SK-N-SH (cell line): ENCODE results near the gene UBXN6. TPM values are rescaled to one million over a fixed set of nuclear protein-coding genes. Genes with fewer than 3 reads are reported as not detected.

Source experiments
- CTCF ChIA-PET: fragments of 300-600, 350-600 bp; formaldehyde crosslinking; extraction: SDS; loops from one replicate; lab custom pipeline; 2021; lab: Yijun Ruan, JAX
- POLR2A ChIA-PET: fragments of 350-600 bp; sonication (Branson Sonifier 250); formaldehyde crosslinking; extraction: SDS; loops from one replicate; lab custom pipeline; 2020; ENCODE audit warnings: antibody characterized with exemption, inconsistent platforms; lab: Yijun Ruan, JAX
- DNase-seq: peaks from one replicate; pipeline ENCODE4 v3.0.0; 2012
- H2AFZ ChIP-seq: fragments of 200-600 bp; sonication (generic); 2 replicates; pipeline ENCODE4 v1.8.1; 2016; ENCODE audit warnings: antibody characterized with exemption, mild to moderate bottlenecking, low read depth
- H3F3A ChIP-seq: fragments of 200-600 bp; sonication (generic); replicated peaks from 2 replicates; pipeline ENCODE3; 2016; ENCODE audit warnings: antibody characterized with exemption, mild to moderate bottlenecking; ENCODE audit not compliant: insufficient read depth
- H3K27ac ChIP-seq, 2 experiments: fragments of 200-500 bp in 1 of 2; fragments of 200-600 bp in 1 of 2; sonication (Bioruptor generic) in 1 of 2; sonication (generic), shearing (Covaris generic) in 1 of 2; 2 replicates each; pipeline versions ENCODE4 v1.5.1 to v1.6.1; 2014 to 2016; ENCODE audit warnings: low read depth in 2 of 2, inconsistent platforms in 1 of 2, low read length in 1 of 2, mild to moderate bottlenecking in 1 of 2, mixed read lengths in 1 of 2
- H3K27me3 ChIP-seq: fragments of 200-600 bp; sonication (generic), shearing (Covaris generic); 2 replicates; pipeline ENCODE4 v1.6.1; 2016; ENCODE audit warnings: mixed run types; ENCODE audit not compliant: insufficient read depth
- H3K36me3 ChIP-seq, 2 experiments: fragments of 200-500 bp in 1 of 2; fragments of 200-600 bp in 1 of 2; sonication (Bioruptor generic) in 1 of 2; sonication (generic) in 1 of 2; replicated peaks in 1 of 2; 2 replicates each; pipeline versions ENCODE3 to v1.5.1; 2014 to 2016; ENCODE audit warnings: low read length in 1 of 2, mild to moderate bottlenecking in 1 of 2; ENCODE audit not compliant: insufficient read depth in 2 of 2, control insufficient read depth in 1 of 2
- H3K4me1 ChIP-seq, 2 experiments: fragments of 200-500 bp in 1 of 2; fragments of 200-600 bp in 1 of 2; sonication (Bioruptor generic) in 1 of 2; sonication (generic), shearing (Covaris generic) in 1 of 2; 2 replicates each; pipeline versions ENCODE4 v1.5.1 to v1.6.1; 2014 to 2016; ENCODE audit warnings: low read depth in 1 of 2, low read length in 1 of 2, mixed run types in 1 of 2; ENCODE audit not compliant: insufficient read depth in 2 of 2, control insufficient read depth in 1 of 2
- H3K4me2 ChIP-seq: fragments of 200-600 bp; sonication (generic), shearing (Covaris generic); 2 replicates; pipeline ENCODE4 v1.6.1; 2017; ENCODE audit warnings: mixed run types
- H3K4me3 ChIP-seq, 2 experiments: fragments of 200-500 bp in 1 of 2; fragments of 200-600 bp in 1 of 2; sonication (Bioruptor generic) in 1 of 2; sonication (generic), shearing (Covaris generic) in 1 of 2; 2 replicates each; pipeline versions ENCODE4 v1.5.1 to v1.8.1; 2014 to 2016; ENCODE audit warnings: low read depth in 2 of 2, inconsistent platforms in 1 of 2, low read length in 1 of 2, mild to moderate bottlenecking in 1 of 2, mixed read lengths in 1 of 2, moderate library complexity in 1 of 2
- H3K79me2 ChIP-seq: fragments of 200-600 bp; sonication (generic); 2 replicates; pipeline ENCODE4 v1.8.1; 2017; ENCODE audit warnings: mild to moderate bottlenecking; ENCODE audit not compliant: insufficient read depth
- H3K9ac ChIP-seq: fragments of 200-600 bp; sonication (generic); 2 replicates; pipeline ENCODE4 v1.6.1; 2017; ENCODE audit warnings: mixed run types
- H3K9me2 ChIP-seq: fragments of 200-600 bp; sonication (generic); 2 replicates; pipeline ENCODE4 v1.6.1; 2017; ENCODE audit warnings: mixed run types
- H3K9me3 ChIP-seq: fragments of 200-600 bp; sonication (generic); 2 replicates; pipeline ENCODE4 v1.6.1; 2017; ENCODE audit warnings: mixed run types, mild to moderate bottlenecking, moderate library complexity
- H4K20me1 ChIP-seq: fragments of 200-600 bp; sonication (generic); 2 replicates; pipeline ENCODE4 v1.6.1; 2017; ENCODE audit warnings: mild to moderate bottlenecking, mixed run types; ENCODE audit not compliant: insufficient read depth
- ELF1 ChIP-seq: IDR thresholded peaks from 2 replicates; pipeline ENCODE4 v1.4.0; 2012
- EP300 ChIP-seq, 2 experiments: IDR thresholded peaks; 2 replicates each; pipeline versions ENCODE4 v1.4.0 to v1.6.1; 2012; ENCODE audit warnings: borderline replicate concordance in 1 of 2, low read depth in 1 of 2, low read length in 1 of 2
- FOSL2 ChIP-seq: IDR thresholded peaks from 2 replicates; pipeline ENCODE4 v1.4.0; 2012; ENCODE audit warnings: low read depth, mild to moderate bottlenecking, moderate library complexity, borderline replicate concordance
- GATA2 ChIP-seq: sonication (generic); formaldehyde crosslinking; IDR thresholded peaks from 2 replicates; pipeline ENCODE4 v1.5.0; 2020; ENCODE audit warnings: mild to moderate bottlenecking, missing genetic modification reagents
- JUND ChIP-seq: IDR thresholded peaks from 2 replicates; pipeline ENCODE4 v1.4.0; 2012
- NFIC ChIP-seq: IDR thresholded peaks from 2 replicates; pipeline ENCODE4 v1.4.0; 2012; ENCODE audit warnings: borderline replicate concordance
- RCOR1 ChIP-seq: fragments of 150-350 bp; IDR thresholded peaks from 2 replicates; pipeline ENCODE4 v1.6.1; 2017; ENCODE audit warnings: antibody characterized with exemption, low read length
- SIN3A ChIP-seq: IDR thresholded peaks from 2 replicates; pipeline ENCODE4 v1.6.1; 2012; ENCODE audit warnings: low read depth, mild to moderate bottlenecking, low read length, moderate library complexity, borderline replicate concordance
- TAF1 ChIP-seq: IDR thresholded peaks from 2 replicates; pipeline ENCODE4 v1.6.1; 2012; ENCODE audit warnings: low read depth, mild to moderate bottlenecking, low read length, moderate library complexity, borderline replicate concordance
- TCF12 ChIP-seq: IDR thresholded peaks from 2 replicates; pipeline ENCODE4 v1.4.0; 2012
- TEAD4 ChIP-seq: IDR thresholded peaks from 2 replicates; pipeline ENCODE4 v1.4.0; 2012; ENCODE audit warnings: mild to moderate bottlenecking, borderline replicate concordance; ENCODE audit not compliant: insufficient read depth
- WGBS: methylation state at CpG from one replicate; pipeline ENCODE4 v1.1.6; 2017; ENCODE audit warnings: low lambda C conversion rate; 5-methylcytosine and 5-hydroxymethylcytosine counted together
- polyA plus RNA-seq, 3 experiments: library from polyadenylated mRNA; depleted of rRNA; stranded (reverse); fragments of >200 nt; gene quantifications; 2 replicates each; pipeline ENCODE4 v1.2.3, GENCODE V29; 2012
- TF ChIP-seq, protein P1 (sequence below): IDR thresholded peaks from 2 replicates; pipeline ENCODE4 v1.4.0; 2012; ENCODE audit warnings: low read depth, borderline replicate concordance
- TF ChIP-seq, protein P2 (sequence below): IDR thresholded peaks from 2 replicates; pipeline ENCODE4 v1.4.0; 2012; ENCODE audit warnings: low read depth, borderline replicate concordance
- TF ChIP-seq, protein P3 (sequence below): IDR thresholded peaks from 2 replicates; pipeline ENCODE4 v1.6.1; 2012; ENCODE audit warnings: mild to moderate bottlenecking, low read depth, low read length, moderate library complexity

UBXN6 gene
- polyA plus RNA-seq, 1 of the 3 experiments (the other 2 are of a cell fraction), result 110 TPM

DNA sequence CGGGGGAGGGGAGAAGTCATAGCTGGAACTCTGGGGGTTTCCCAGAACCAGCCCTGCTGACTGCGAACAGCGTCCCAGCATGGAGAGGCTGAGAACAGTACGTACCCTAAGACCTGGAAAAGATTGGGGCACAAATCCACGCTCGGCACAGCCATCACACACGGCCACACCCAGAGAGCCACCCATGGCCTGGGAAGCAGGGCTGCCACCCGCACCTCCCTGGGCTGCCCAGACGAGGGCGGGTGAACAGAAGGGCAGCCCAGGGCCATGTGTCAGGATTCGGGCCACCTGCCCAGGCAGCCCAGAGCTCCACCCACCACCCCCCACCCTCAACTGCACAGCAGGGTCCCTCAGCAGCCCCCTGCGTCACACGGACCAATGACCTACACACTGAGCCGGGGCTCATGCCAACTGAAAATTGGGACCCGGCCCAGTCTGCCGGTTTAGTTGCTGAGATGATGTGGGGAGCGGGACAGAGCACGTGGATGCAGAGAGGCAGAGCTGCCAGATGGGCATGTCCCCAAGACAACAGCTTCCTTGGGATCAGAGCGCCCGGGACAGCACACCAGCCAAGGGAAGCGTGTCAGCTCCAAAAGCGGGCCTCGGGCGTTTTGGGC lies 8.5 kb downstream of the UBXN6 start:
- Histone ChIP-seq H3K4me1 (no peaks in the 10 kb centered on the region), H3K79me2 (peaks cover 2% of the 10 kb centered on the region), H3K4me2 (no peak overlapping the region), H3K36me3 (peaks cover 7 to 78% of the 10 kb centered on the region in 2 experiments), H3K27ac (no peak overlapping the region), H3K9me2 (no peaks in the 10 kb centered on the region), H3K9ac (no peak overlapping the region), H3K4me3 (no peak overlapping the region), H3F3A (peaks cover 6% of the 10 kb centered on the region), H3K27me3 (no peaks in the 10 kb centered on the region), H3K9me3 (no peaks in the 10 kb centered on the region), H4K20me1 (peaks cover 1% of the 10 kb centered on the region; the same call in 1 of the 2 replicates), H2AFZ (no peak overlapping the region)
- POLR2A ChIA-PET, result interaction anchor here (0.9 kb wide), 1 partner anchor 106 kb away, joined by 3 read pairs; no protein-coding TSS in a partner anchor
- 95% methylated on average over 19 of the region's 24 CpGs for WGBS
- CTCF ChIA-PET, result interaction anchor here (0.8 kb wide), 1 partner anchor 202 kb away, joined by 3 read pairs; the partner anchor contains the start of gene YJU2
- TF ChIP-seq, protein P1, sequence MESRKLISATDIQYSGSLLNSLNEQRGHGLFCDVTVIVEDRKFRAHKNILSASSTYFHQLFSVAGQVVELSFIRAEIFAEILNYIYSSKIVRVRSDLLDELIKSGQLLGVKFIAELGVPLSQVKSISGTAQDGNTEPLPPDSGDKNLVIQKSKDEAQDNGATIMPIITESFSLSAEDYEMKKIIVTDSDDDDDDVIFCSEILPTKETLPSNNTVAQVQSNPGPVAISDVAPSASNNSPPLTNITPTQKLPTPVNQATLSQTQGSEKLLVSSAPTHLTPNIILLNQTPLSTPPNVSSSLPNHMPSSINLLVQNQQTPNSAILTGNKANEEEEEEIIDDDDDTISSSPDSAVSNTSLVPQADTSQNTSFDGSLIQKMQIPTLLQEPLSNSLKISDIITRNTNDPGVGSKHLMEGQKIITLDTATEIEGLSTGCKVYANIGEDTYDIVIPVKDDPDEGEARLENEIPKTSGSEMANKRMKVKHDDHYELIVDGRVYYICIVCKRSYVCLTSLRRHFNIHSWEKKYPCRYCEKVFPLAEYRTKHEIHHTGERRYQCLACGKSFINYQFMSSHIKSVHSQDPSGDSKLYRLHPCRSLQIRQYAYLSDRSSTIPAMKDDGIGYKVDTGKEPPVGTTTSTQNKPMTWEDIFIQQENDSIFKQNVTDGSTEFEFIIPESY, result no peak
- TF ChIP-seq SIN3A (no peak), GATA2 (no peak)
- peak; percentile 41 for DNase-seq

DNA sequence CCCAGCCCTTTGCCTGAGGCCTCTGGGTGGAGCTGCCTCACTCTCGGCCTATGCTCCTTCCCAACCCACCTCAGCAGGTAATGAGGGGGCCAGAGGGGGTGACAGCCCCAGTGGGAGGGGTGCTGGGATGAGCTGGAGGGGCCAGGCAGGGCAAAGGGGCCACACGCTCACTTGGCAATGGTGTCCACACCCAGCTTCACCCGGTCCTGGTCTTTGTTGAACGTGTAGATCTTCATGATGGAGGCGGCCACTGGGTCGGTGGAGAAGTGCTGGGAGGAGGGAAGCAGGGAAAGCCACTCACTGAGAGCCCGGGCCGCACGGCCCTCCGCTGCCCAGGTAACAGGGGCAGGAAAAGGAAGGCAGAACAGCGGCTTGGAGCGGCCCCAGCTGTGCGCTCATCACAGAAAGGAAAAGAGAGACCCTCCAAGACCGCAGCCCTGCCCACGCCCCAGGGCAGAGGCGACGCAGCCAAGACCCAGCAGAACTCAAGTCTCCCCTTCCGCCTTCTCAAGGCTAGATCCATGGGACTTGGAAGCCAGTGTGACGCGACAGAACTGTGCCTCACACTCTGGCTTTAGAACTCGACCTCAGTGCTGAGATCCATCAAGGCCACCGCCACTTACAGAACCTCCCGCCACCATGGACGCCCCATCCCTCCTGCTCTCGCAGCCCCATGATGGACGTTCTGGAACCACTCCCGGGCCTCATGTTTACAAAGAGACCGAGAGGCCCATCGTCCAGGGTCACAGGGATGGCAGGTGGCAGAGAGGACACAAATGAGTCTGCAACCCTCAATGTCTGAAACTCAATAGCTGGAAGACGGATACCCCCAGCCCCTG lies 9.2 kb downstream of the UBXN6 start:
- no peak overlapping the region for H3K27ac ChIP-seq
- H3K79me2 ChIP-seq, result no peaks in the 10 kb centered on the region
- H3K9ac ChIP-seq, result no peak overlapping the region
- H3K9me3 ChIP-seq, result no peaks in the 10 kb centered on the region
- H3F3A ChIP-seq, result peaks cover 6% of the 10 kb centered on the region
- no peaks in the 10 kb centered on the region for H3K27me3 ChIP-seq
- WGBS, result 93% methylated on average over 26 of the region's 30 CpGs
- peaks cover 5 to 73% of the 10 kb centered on the region in 2 experiments for H3K36me3 ChIP-seq
- H3K4me3 ChIP-seq, result no peak overlapping the region
- H3K9me2 ChIP-seq, result no peaks in the 10 kb centered on the region
- H4K20me1 ChIP-seq, result no peaks in the 10 kb centered on the region
- no peak overlapping the region for H3K4me2 ChIP-seq
- H3K4me1 ChIP-seq, result no peaks in the 10 kb centered on the region
- ChIA-PET CTCF (interaction anchor here (0.8 kb wide), 1 partner anchor 201 kb away, joined by 3 read pairs; the partner anchor contains the start of gene YJU2), POLR2A (no interaction called here)
- no peak overlapping the region for H2AFZ ChIP-seq
- DNase-seq, result peak; percentile 31
- TF ChIP-seq SIN3A, result no peak
- TF ChIP-seq NFIC, result no peak
- TF ChIP-seq, protein P2, sequence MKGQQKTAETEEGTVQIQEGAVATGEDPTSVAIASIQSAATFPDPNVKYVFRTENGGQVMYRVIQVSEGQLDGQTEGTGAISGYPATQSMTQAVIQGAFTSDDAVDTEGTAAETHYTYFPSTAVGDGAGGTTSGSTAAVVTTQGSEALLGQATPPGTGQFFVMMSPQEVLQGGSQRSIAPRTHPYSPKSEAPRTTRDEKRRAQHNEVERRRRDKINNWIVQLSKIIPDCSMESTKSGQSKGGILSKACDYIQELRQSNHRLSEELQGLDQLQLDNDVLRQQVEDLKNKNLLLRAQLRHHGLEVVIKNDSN, result no peak
- no peak for TF ChIP-seq FOSL2
- no peak for TF ChIP-seq ELF1
- TF ChIP-seq TCF12, result no peak
- TF ChIP-seq EP300 (IDR thresholded peaks at IDR 0.05; ENCODE audit: borderline replicate concordance in 1 of 2, low read depth in 1 of 2, low read length in 1 of 2), result no peak
- TF ChIP-seq, protein P3, sequence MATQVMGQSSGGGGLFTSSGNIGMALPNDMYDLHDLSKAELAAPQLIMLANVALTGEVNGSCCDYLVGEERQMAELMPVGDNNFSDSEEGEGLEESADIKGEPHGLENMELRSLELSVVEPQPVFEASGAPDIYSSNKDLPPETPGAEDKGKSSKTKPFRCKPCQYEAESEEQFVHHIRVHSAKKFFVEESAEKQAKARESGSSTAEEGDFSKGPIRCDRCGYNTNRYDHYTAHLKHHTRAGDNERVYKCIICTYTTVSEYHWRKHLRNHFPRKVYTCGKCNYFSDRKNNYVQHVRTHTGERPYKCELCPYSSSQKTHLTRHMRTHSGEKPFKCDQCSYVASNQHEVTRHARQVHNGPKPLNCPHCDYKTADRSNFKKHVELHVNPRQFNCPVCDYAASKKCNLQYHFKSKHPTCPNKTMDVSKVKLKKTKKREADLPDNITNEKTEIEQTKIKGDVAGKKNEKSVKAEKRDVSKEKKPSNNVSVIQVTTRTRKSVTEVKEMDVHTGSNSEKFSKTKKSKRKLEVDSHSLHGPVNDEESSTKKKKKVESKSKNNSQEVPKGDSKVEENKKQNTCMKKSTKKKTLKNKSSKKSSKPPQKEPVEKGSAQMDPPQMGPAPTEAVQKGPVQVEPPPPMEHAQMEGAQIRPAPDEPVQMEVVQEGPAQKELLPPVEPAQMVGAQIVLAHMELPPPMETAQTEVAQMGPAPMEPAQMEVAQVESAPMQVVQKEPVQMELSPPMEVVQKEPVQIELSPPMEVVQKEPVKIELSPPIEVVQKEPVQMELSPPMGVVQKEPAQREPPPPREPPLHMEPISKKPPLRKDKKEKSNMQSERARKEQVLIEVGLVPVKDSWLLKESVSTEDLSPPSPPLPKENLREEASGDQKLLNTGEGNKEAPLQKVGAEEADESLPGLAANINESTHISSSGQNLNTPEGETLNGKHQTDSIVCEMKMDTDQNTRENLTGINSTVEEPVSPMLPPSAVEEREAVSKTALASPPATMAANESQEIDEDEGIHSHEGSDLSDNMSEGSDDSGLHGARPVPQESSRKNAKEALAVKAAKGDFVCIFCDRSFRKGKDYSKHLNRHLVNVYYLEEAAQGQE, result no peak
- TF ChIP-seq TEAD4, result no peak
- TF ChIP-seq JUND, result no peak
- TF ChIP-seq, protein P1, result no peak
- TF ChIP-seq TAF1, result no peak
- no peak for TF ChIP-seq RCOR1
